HepG2 (cell line): Measurements from ENCODE around the gene VEPH1. TPM values are rescaled to one million over a fixed set of nuclear protein-coding genes. Genes with fewer than 3 reads are reported as not detected.

ENCODE experiments used
- ATAC-seq: fragments of 200-7000 bp; cut with Tn5 transposase; 3 replicates; pipeline ENCODE4 v1.9.1; 2020; ENCODE audit warnings: mild to moderate bottlenecking, moderate library complexity
- BruUV-seq: library from RNA; stranded (reverse); fragments of 400-500 nt; replicated peaks from 2 replicates; lab custom pipeline; 2021; lab: Mats Ljungman, UMichigan
- CTCF ChIA-PET: fragments of 300-600 bp; formaldehyde crosslinking; extraction: SDS; loops from one replicate; lab custom pipeline; 2021; ENCODE audit warnings: low total read pairs, inconsistent platforms, low intra/inter-chr PET ratio; lab: Yijun Ruan, JAX
- POLR2A ChIA-PET: fragments of 350-600 bp; sonication (Branson Sonifier 250); formaldehyde crosslinking; loops from one replicate; lab custom pipeline; 2020; ENCODE audit warnings: antibody characterized with exemption, inconsistent platforms; lab: Yijun Ruan, JAX
- DNase-seq: peaks from one replicate; pipeline ENCODE4 v3.0.0-alpha.2; 2015; ENCODE audit warnings: low spot score
- FAIRE-seq: peaks from 3 replicates; lab custom pipeline; 2011; peaks lifted over from hg19 to GRCh38; lab: Jason Lieb, UNC
- H2AFZ ChIP-seq: one replicate; pipeline ENCODE4 v1.6.1; 2011; ENCODE audit warnings: low read length, inconsistent platforms
- H3K27ac ChIP-seq: fragments of 300-600 bp; 3 replicates; pipeline ENCODE4 v1.8.0; 2011; ENCODE audit warnings: mixed run types, mild to moderate bottlenecking, mixed read lengths, low read length, inconsistent platforms; ENCODE audit not compliant: insufficient read depth; ENCODE audit errors: extremely low read length
- H3K27me3 ChIP-seq, 2 experiments: fragments of 200-600 bp in 1 of 2; 2 replicates in 1 of 2; 3 replicates in 1 of 2; pipeline versions ENCODE4 v1.6.0 to v1.8.0; 2011; ENCODE audit warnings: low read length in 2 of 2, mild to moderate bottlenecking in 2 of 2, moderate library complexity in 2 of 2, inconsistent platforms in 1 of 2; ENCODE audit not compliant: insufficient read depth in 2 of 2, control insufficient read depth in 1 of 2
- H3K36me3 ChIP-seq, 2 experiments: fragments of 200-600 bp in 1 of 2; replicated peaks in 1 of 2; 2 replicates in 1 of 2; 3 replicates in 1 of 2; pipeline versions ENCODE4 v1.5.1 to v1.8.0; 2011; ENCODE audit warnings: low read length in 2 of 2, inconsistent platforms in 1 of 2; ENCODE audit not compliant: insufficient read depth in 2 of 2, control insufficient read depth in 1 of 2
- H3K4me1 ChIP-seq: 2 replicates; pipeline ENCODE4 v1.5.1; 2012; ENCODE audit warnings: low read length, inconsistent platforms; ENCODE audit not compliant: insufficient read depth
- H3K4me2 ChIP-seq: 2 replicates; pipeline ENCODE4 v1.6.0; 2011; ENCODE audit warnings: low read depth, low read length, inconsistent platforms
- H3K4me3 ChIP-seq, 3 experiments: fragments of 200-600 bp in 1 of 3; sonication (generic), shearing (Covaris generic) in 1 of 3; replicated peaks in 1 of 3; 2 replicates each; pipeline ENCODE4 v1.5.1; 2011 to 2016; ENCODE audit warnings: low read length in 3 of 3, inconsistent platforms in 2 of 3, low read depth in 2 of 3, mild to moderate bottlenecking in 2 of 3, control low read depth in 1 of 3, mixed read lengths in 1 of 3; ENCODE audit not compliant: insufficient read depth in 1 of 3
- H3K79me2 ChIP-seq: one replicate; pipeline ENCODE4 v1.6.1; 2011; ENCODE audit warnings: low read length, inconsistent platforms; ENCODE audit not compliant: insufficient read depth
- H3K9ac ChIP-seq: 2 replicates; pipeline ENCODE4 v1.6.0; 2011; ENCODE audit warnings: mild to moderate bottlenecking, low read depth, low read length, inconsistent platforms; ENCODE audit not compliant: insufficient read depth
- H3K9me3 ChIP-seq: 2 replicates; pipeline ENCODE4 v1.5.1; 2012; ENCODE audit warnings: mild to moderate bottlenecking, low read length
- H4K20me1 ChIP-seq: 2 replicates; pipeline ENCODE4 v1.6.0; 2011; ENCODE audit warnings: inconsistent platforms, mild to moderate bottlenecking, low read length, moderate library complexity; ENCODE audit not compliant: insufficient read depth
- ERF ChIP-seq: IDR thresholded peaks from 2 replicates; pipeline ENCODE4 v1.6.1; 2018; ENCODE audit warnings: missing biosample characterization, missing genetic modification reagents
- JDP2 ChIP-seq: sonication (generic); formaldehyde crosslinking; IDR thresholded peaks from 2 replicates; pipeline ENCODE4 v1.8.1; 2022; ENCODE audit warnings: missing genetic modification reagents, borderline replicate concordance
- JUN ChIP-seq: sonication (generic); formaldehyde crosslinking; IDR thresholded peaks from 2 replicates; pipeline ENCODE4 v1.4.0; 2020; ENCODE audit warnings: mild to moderate bottlenecking, missing genetic modification reagents
- MYC ChIP-seq: sonication (generic); formaldehyde crosslinking; IDR thresholded peaks from 2 replicates; pipeline ENCODE4 v1.9.0; 2021; ENCODE audit warnings: missing genetic modification reagents, borderline replicate concordance
- PHF21A ChIP-seq: sonication (generic); formaldehyde crosslinking; IDR thresholded peaks from 2 replicates; pipeline ENCODE4 v1.5.0; 2020; ENCODE audit warnings: mild to moderate bottlenecking, missing genetic modification reagents
- RBM39 ChIP-seq: fragments of 200-400 bp; formaldehyde crosslinking; IDR thresholded peaks from one replicate; pipeline ENCODE4 v1.6.1; 2018; ENCODE audit warnings: antibody characterized with exemption, mild to moderate bottlenecking, low read depth, low read length; ENCODE audit not compliant: poor library complexity, severe bottlenecking
- RCOR2 ChIP-seq: IDR thresholded peaks from 2 replicates; pipeline ENCODE4 v1.6.1; 2016; ENCODE audit warnings: missing biosample characterization, missing genetic modification reagents
- REL ChIP-seq: sonication (generic); formaldehyde crosslinking; conservative IDR thresholded peaks from 2 replicates; pipeline ENCODE4 v1.8.0; 2022; ENCODE audit warnings: mild to moderate bottlenecking, missing genetic modification reagents, moderate library complexity
- RFXAP ChIP-seq: sonication (generic); formaldehyde crosslinking; IDR thresholded peaks from 2 replicates; pipeline ENCODE4 v1.4.0; 2020; ENCODE audit warnings: missing genetic modification reagents, borderline replicate concordance
- SP5 ChIP-seq: IDR thresholded peaks from 2 replicates; pipeline ENCODE4 v1.6.1; 2016; ENCODE audit warnings: low read depth, borderline replicate concordance
- TOPORS ChIP-seq: sonication (generic); formaldehyde crosslinking; IDR thresholded peaks from 2 replicates; pipeline ENCODE4 v1.8.0; 2023; ENCODE audit warnings: mild to moderate bottlenecking, missing genetic modification reagents
- U2AF1 ChIP-seq: fragments of 200-400 bp; formaldehyde crosslinking; optimal IDR thresholded peaks from 2 replicates; pipeline ENCODE3; 2017; ENCODE audit warnings: mild to moderate bottlenecking, low read depth, low read length
- WIZ ChIP-seq: sonication (generic); formaldehyde crosslinking; IDR thresholded peaks from 2 replicates; pipeline ENCODE4 v1.5.1; 2020; ENCODE audit warnings: mild to moderate bottlenecking, missing genetic modification reagents
- ZBTB7A ChIP-seq: sonication (generic); formaldehyde crosslinking; IDR thresholded peaks from 2 replicates; pipeline ENCODE4 v1.8.0; 2022; ENCODE audit warnings: mild to moderate bottlenecking, missing genetic modification reagents
- ZNF180 ChIP-seq: sonication (generic); formaldehyde crosslinking; IDR thresholded peaks from 2 replicates; pipeline ENCODE4 v1.4.0; 2020; ENCODE audit warnings: low read depth, missing genetic modification reagents, borderline replicate concordance
- ZNF329 ChIP-seq: sonication (generic); formaldehyde crosslinking; IDR thresholded peaks from 2 replicates; pipeline ENCODE4 v1.9.0; 2021; ENCODE audit warnings: low read depth, mild to moderate bottlenecking, missing genetic modification reagents
- ZNF605 ChIP-seq: sonication (generic); formaldehyde crosslinking; IDR thresholded peaks from 2 replicates; pipeline ENCODE4 v1.8.0; 2022; ENCODE audit warnings: mild to moderate bottlenecking, missing genetic modification reagents
- WGBS: methylation state at CpG from one replicate; pipeline ENCODE4 v1.1.6; 2017; ENCODE audit warnings: low lambda C conversion rate; 5-methylcytosine and 5-hydroxymethylcytosine counted together
- in situ Hi-C: cut with HindIII; loops from 2 replicates; pipeline ENCODE4 v1.10.0; 2017; ENCODE audit warnings: low pct_unique_long_range_greater_than_20kb; ENCODE audit not compliant: extremely low pct_ligation_motif_present
- intact Hi-C: fragments of 100-400 bp; cut with micrococcal nuclease; formaldehyde crosslinking; loops from one replicate; pipeline ENCODE4 v1.10.0; 2022; ENCODE audit not compliant: unreplicated experiment
- polyA plus RNA-seq, 8 experiments: library from polyadenylated mRNA; depleted of rRNA in 3 of 8; stranded (reverse) in 7 of 8; unstranded in 1 of 8; fragments of >200 nt; fragmentation: Illumina TruSeq in 4 of 8; extraction: Trizol in 4 of 8; gene quantifications; 2 replicates each; pipeline versions ENCODE4 v1.2.1 to v1.2.3, GENCODE V29; 2011 to 2016; ENCODE audit warnings: low read depth in 4 of 8, missing spikeins in 1 of 8, mixed read lengths in 1 of 8; ENCODE audit not compliant: insufficient read depth in 1 of 8
- total RNA-seq, 5 experiments: library from RNA; depleted of rRNA; stranded (reverse); fragments of >200 nt; fragmentation: Illumina TruSeq; extraction: Trizol; gene quantifications; 2 replicates each; pipeline ENCODE4 v1.2.3, GENCODE V29; 2016; ENCODE audit warnings: low read depth in 1 of 5
- TF ChIP-seq, protein P1 (sequence below): sonication (generic); formaldehyde crosslinking; IDR thresholded peaks from 2 replicates; pipeline ENCODE4 v1.5.0; 2020; ENCODE audit warnings: missing genetic modification reagents
- TF ChIP-seq, protein P2 (sequence below): sonication (generic); formaldehyde crosslinking; IDR thresholded peaks from 2 replicates; pipeline ENCODE4 v1.8.0; 2022; ENCODE audit warnings: missing genetic modification reagents, mild to moderate bottlenecking, inconsistent platforms, borderline replicate concordance
- TF ChIP-seq, protein P3 (sequence below): sonication (generic); formaldehyde crosslinking; IDR thresholded peaks from 2 replicates; pipeline ENCODE4 v1.8.0; 2022; ENCODE audit warnings: mild to moderate bottlenecking, missing genetic modification reagents, moderate library complexity

Gene VEPH1
- total and polyA plus RNA-seq, 2 of the 13 experiments (the other 11 are each of a cell fraction or from before 2014, with no cell fraction given): not detected

DNA sequence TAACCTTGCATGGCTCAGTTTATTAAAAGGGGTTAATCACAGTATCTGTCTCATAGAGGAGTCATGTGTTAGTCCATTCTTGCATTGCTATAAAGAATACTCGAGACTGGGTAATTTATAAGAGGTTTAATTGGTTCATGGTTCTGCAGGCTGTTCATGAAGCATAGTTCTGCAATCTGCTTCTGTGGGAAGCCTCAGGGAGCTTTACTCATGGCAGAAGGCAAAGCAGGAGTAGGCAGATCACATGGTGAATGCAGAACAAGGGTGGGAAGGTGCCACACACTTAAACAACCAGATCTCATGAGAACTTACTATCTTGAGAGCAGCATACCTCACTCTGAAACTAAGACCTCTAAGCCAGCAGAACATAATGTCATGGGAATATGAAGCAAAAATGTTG is 108.8 kb downstream of the VEPH1 start:
- in situ Hi-C loops: no loop called here

More for the DNA sequence above, 108.8 kb downstream of the VEPH1 start:
- Histone ChIP-seq H3K36me3 (no peaks in the 10 kb centered on the region), H3K9me3 (no peaks in the 10 kb centered on the region), H3K4me2 (no peak overlapping the region), H3K27me3 (no peaks in the 10 kb centered on the region; a peak in 1 of 5 replicates), H3K79me2 (no peaks in the 10 kb centered on the region), H4K20me1 (no peaks in the 10 kb centered on the region), H3K4me1 (no peaks in the 10 kb centered on the region), H3K4me3 (no peak overlapping the region), H2AFZ (no peak overlapping the region), H3K9ac (no peak overlapping the region), H3K27ac (no peak overlapping the region)
- intact Hi-C loops: no loop called here
- no TSS peak for BruUV-seq
- TF ChIP-seq WIZ (no peak), TOPORS (no peak), RFXAP (no peak), MYC (CRISPR knock-in tag) (no peak), RBM39 (no peak), JDP2 (CRISPR knock-in tag) (no peak), ERF (CRISPR knock-in tag) (no peak), ZNF180 (CRISPR knock-in tag) (no peak), REL (no peak), ZBTB7A (CRISPR knock-in tag) (no peak), JUN (CRISPR knock-in tag) (no peak), ZNF329 (CRISPR knock-in tag) (no peak), ZNF605 (CRISPR knock-in tag) (no peak), U2AF1 (no peak), PHF21A (no peak), RCOR2 (CRISPR knock-in tag) (no peak), SP5 (CRISPR knock-in tag) (no peak)
- TF ChIP-seq, protein P1, sequence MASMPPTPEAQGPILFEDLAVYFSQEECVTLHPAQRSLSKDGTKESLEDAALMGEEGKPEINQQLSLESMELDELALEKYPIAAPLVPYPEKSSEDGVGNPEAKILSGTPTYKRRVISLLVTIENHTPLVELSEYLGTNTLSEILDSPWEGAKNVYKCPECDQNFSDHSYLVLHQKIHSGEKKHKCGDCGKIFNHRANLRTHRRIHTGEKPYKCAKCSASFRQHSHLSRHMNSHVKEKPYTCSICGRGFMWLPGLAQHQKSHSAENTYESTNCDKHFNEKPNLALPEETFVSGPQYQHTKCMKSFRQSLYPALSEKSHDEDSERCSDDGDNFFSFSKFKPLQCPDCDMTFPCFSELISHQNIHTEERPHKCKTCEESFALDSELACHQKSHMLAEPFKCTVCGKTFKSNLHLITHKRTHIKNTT (CRISPR knock-in tag): no peak
- TF ChIP-seq, protein P2, sequence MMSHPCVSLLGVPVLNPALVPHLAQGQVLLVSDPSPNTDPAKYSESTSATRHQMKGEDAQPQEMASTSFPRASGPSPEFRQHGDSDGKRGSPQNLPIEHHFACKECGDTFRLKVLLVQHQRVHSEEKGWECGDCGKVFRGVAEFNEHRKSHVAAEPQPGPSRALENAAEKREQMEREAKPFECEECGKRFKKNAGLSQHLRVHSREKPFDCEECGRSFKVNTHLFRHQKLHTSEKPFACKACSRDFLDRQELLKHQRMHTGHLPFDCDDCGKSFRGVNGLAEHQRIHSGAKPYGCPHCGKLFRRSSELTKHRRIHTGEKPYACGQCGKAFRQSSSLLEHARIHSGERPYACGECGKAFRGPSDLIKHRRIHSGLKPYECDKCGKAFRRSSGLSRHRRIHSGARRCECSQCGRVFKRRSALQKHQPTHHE: no peak
- TF ChIP-seq, protein P3, sequence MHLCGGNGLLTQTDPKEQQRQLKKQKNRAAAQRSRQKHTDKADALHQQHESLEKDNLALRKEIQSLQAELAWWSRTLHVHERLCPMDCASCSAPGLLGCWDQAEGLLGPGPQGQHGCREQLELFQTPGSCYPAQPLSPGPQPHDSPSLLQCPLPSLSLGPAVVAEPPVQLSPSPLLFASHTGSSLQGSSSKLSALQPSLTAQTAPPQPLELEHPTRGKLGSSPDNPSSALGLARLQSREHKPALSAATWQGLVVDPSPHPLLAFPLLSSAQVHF (CRISPR knock-in tag): no peak
- POLR2A ChIA-PET: no interaction called here
- FAIRE-seq (no peak), DNase-seq (no peak), ATAC-seq (no peak)
- WGBS: 0% methylated on average over 1 of the region's 1 CpG
- CTCF ChIA-PET: no interaction called here
